ENCODE results near the gene GNAO1. TPM values are rescaled to one million over a fixed set of nuclear protein-coding genes. Genes with fewer than 3 reads are reported as not detected.

Gene GNAO1
- total and polyA plus RNA-seq, 9 of the 15 experiments (the other 6 are each of a cell fraction or from before 2014, with no cell fraction given) = 0.07 to 0.42 (median 0.08) TPM; not detected in 5

DNA sequence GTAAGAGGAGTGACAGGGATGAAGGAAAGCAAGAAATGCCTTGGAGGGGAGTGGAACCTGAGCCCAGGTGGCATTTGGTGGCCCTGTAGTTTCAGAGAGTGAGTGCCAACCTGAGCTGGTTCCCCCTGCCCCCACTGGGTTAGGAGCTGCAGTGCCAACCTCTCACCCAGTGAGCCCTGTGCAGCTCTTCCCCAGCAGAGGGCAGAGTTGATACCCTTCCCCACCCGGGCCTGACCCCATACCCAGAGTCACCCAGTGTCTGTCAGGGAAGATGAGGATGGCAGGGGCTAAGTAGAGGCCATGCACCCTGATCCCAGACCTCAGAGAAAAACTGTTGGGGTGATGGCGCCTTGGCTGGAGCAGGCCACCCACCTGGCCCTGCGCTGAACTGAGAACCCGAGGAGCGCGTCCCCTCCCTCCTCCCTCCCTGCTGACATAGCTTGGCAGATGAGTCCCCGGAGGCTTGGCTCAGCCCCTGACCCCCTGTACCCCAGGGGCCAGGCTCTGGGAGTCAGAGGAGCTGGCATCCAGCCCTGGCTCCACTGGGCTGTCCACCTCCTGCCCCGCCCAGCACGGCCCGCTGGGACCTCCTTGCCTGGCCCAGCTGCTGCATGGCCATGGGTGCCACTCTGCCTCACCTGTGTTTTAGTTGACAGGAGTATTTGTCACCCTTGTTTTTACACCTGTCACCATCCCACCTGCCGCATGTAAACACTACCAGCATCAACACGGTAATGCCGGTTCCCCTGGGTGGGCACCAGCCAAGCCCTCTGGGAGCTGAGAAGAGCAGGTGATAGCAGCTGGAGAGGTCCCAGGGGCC is 120.1 kb downstream of the GNAO1 start:
- DNase-seq (ENCODE audit: extremely low read depth in 1 of 4, low spot score in 3 of 4) = no peak
- no peak overlapping the region for H3K9ac ChIP-seq (ENCODE audit: insufficient read depth in 1 of 2, low read depth in 2 of 2, low read length in 2 of 2)
- H2AFZ ChIP-seq (ENCODE audit: low read depth, low read length) = no peak overlapping the region
- intact Hi-C loops (cut with micrococcal nuclease) (loop anchor here (10.0 kb wide), 1 partner anchor 107 kb away; no protein-coding TSS in a partner anchor), in situ Hi-C loops (cut with MboI) (loop anchor here (10.0 kb wide), 1 partner anchor 597 kb away; no protein-coding TSS in a partner anchor)
- no peaks in the 10 kb centered on the region for H3K36me3 ChIP-seq (ENCODE audit: control insufficient read depth, insufficient read depth, low read length)
- ATAC-seq = 0 out of 3 replicates have a peak, but pooled peaks have one; percentile 9
- no TSS peak for BruUV-seq (replicated peaks)
- ChIA-PET POLR2A (interaction anchor here (0.6 to 0.7 kb wide), 2 partner anchors 25 to 31 kb away, joined by 3 to 4 read pairs; no protein-coding TSS in a partner anchor), CTCF (ENCODE audit: low intra/inter-chr PET ratio) (no interaction called here)
- no peaks in the 10 kb centered on the region for H3K9me1 ChIP-seq (ENCODE audit: control insufficient read depth, insufficient read depth, low read length)
- peaks cover 0 to 47% of the 10 kb centered on the region in 2 experiments; a peak in 4 of 5 replicates for H3K27me3 ChIP-seq (ENCODE audit: control insufficient read depth in 2 of 2, insufficient read depth in 2 of 2, low read length in 2 of 2)
- no peaks in the 10 kb centered on the region for H3K9me3 ChIP-seq (replicated peaks; ENCODE audit: control insufficient read depth, insufficient read depth, low read depth, low read length)
- H3K4me3 ChIP-seq = no peak overlapping the region
- no peak for FAIRE-seq
- H3K4me2 ChIP-seq (ENCODE audit: insufficient read depth, low read length) = no peak overlapping the region
- 40% methylated on average over 10 of the region's 13 CpGs for WGBS (ENCODE audit: insufficient coverage, low coverage, missing lambda C conversion rate)
- no peaks in the 10 kb centered on the region for H4K20me1 ChIP-seq (replicated peaks; ENCODE audit: control insufficient read depth, insufficient read depth, low read length)
- H3K79me2 ChIP-seq (ENCODE audit: control insufficient read depth, insufficient read depth, low read length) = no peaks in the 10 kb centered on the region
- TF ChIP-seq RHOXF2B (CRISPR knock-in tag; conservative IDR thresholded peaks at IDR 0.05) (no peak), NRF1 (conservative IDR thresholded peaks at IDR 0.05 in 1 of 2, IDR thresholded peaks at IDR 0.05 in 1 of 2) (no peak), SLC30A9 (CRISPR knock-in tag; IDR thresholded peaks at IDR 0.05) (no peak), ZNF165 (CRISPR knock-in tag; IDR thresholded peaks at IDR 0.05; ENCODE audit: borderline replicate concordance) (no peak), NFATC3 (IDR thresholded peaks at IDR 0.05) (no peak)
- TF ChIP-seq, protein P1, sequence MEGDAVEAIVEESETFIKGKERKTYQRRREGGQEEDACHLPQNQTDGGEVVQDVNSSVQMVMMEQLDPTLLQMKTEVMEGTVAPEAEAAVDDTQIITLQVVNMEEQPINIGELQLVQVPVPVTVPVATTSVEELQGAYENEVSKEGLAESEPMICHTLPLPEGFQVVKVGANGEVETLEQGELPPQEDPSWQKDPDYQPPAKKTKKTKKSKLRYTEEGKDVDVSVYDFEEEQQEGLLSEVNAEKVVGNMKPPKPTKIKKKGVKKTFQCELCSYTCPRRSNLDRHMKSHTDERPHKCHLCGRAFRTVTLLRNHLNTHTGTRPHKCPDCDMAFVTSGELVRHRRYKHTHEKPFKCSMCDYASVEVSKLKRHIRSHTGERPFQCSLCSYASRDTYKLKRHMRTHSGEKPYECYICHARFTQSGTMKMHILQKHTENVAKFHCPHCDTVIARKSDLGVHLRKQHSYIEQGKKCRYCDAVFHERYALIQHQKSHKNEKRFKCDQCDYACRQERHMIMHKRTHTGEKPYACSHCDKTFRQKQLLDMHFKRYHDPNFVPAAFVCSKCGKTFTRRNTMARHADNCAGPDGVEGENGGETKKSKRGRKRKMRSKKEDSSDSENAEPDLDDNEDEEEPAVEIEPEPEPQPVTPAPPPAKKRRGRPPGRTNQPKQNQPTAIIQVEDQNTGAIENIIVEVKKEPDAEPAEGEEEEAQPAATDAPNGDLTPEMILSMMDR (IDR thresholded peaks at IDR 0.05 in 2 of 3, conservative IDR thresholded peaks at IDR 0.05 in 1 of 3; ENCODE audit: insufficient read depth in 2 of 3, low read depth in 1 of 3, low read length in 3 of 3) = peak in 2 of 3 experiments; percentile 27 to 35; a peak in 2 of 6 replicates
- H3K27ac ChIP-seq (ENCODE audit: extremely low read depth, low read depth, low read length) = no peak overlapping the region
- H3K4me1 ChIP-seq (replicated peaks in 1 of 2; ENCODE audit: control insufficient read depth in 2 of 2, insufficient read depth in 2 of 2, low read length in 2 of 2) = peaks cover 0 to 16% of the 10 kb centered on the region in 2 experiments; a peak in 2 of 5 replicates
